Activated B cell treated with CpG ODN at 0.5 μM for 24 hours (primary cell): Measurements from ENCODE around the gene NUP50. TPM values are rescaled to one million over a fixed set of nuclear protein-coding genes. Genes with fewer than 3 reads are reported as not detected.

ENCODE experiments used
- ATAC-seq: fragments of 200-7000 bp; cut with Tn5 transposase; one replicate; pipeline ENCODE4 v1.10.0; 2021; ENCODE audit warnings: low read depth, mild to moderate bottlenecking, moderate library complexity
- CTCF ChIA-PET: fragments of 350-600 bp; sonication (Branson Sonifier 250); formaldehyde crosslinking; loops from one replicate; lab custom pipeline; 2021; ENCODE audit warnings: antibody characterized with exemption; lab: Charles Lee
- POLR2A ChIA-PET: fragments of 350-600 bp; sonication (Branson Sonifier 250); formaldehyde crosslinking; loops from one replicate; lab custom pipeline; 2021; ENCODE audit warnings: antibody characterized with exemption; lab: Charles Lee
- DNase-seq: peaks from one replicate; pipeline ENCODE4 v3.0.0; 2022
- H3K27ac Mint-ChIP-seq: one replicate; pipeline ENCODE4 v1.8.0; 2020; ENCODE audit warnings: mixed read lengths
- H3K27me3 Mint-ChIP-seq: one replicate; pipeline ENCODE4 v1.8.0; 2021; ENCODE audit warnings: mixed read lengths
- H3K36me3 Mint-ChIP-seq: one replicate; pipeline ENCODE4 v1.8.0; 2021; ENCODE audit warnings: low read depth, mixed read lengths
- H3K4me1 Mint-ChIP-seq: one replicate; pipeline ENCODE4 v1.8.0; 2021; ENCODE audit warnings: mixed read lengths
- H3K4me3 Mint-ChIP-seq: one replicate; pipeline ENCODE4 v1.8.0; 2020; ENCODE audit warnings: mild to moderate bottlenecking, mixed read lengths
- H3K9me3 Mint-ChIP-seq: one replicate; pipeline ENCODE4 v1.8.0; 2020; ENCODE audit warnings: mixed read lengths
- CTCF ChIP-seq: fragments of 200-600 bp; IDR thresholded peaks from one replicate; pipeline ENCODE4 v1.8.0; 2022; ENCODE audit warnings: antibody characterized with exemption, mild to moderate bottlenecking
- intact Hi-C: fragments of 100-400 bp; cut with micrococcal nuclease; formaldehyde crosslinking; loops from one replicate; pipeline ENCODE4 v1.15.1; 2024
- total RNA-seq: library from RNA; stranded (reverse); gene quantifications from 2 replicates; pipeline ENCODE4 v1.2.3, GENCODE V29; 2022

NUP50 gene
- total RNA-seq, 1 donor from 2014 or later = 112 TPM

GRCh38 chr22:45149671-45150070 is 14.1 kb upstream of the NUP50 start:
- no peaks in the 10 kb centered on the region for H3K9me3 Mint-ChIP-seq
- ATAC-seq (no peak), DNase-seq (no peak)
- intact Hi-C loops = no loop called here
- H3K27ac Mint-ChIP-seq = no peak overlapping the region
- ChIA-PET CTCF (no interaction called here), POLR2A (no interaction called here)
- no peak for TF ChIP-seq CTCF
- no peak overlapping the region for H3K4me3 Mint-ChIP-seq
- H3K27me3 Mint-ChIP-seq = no peaks in the 10 kb centered on the region
- H3K36me3 Mint-ChIP-seq = peaks cover 17% of the 10 kb centered on the region
- no peaks in the 10 kb centered on the region for H3K4me1 Mint-ChIP-seq

GRCh38 chr22:45150139-45150538 is 13.6 kb upstream of the NUP50 start:
- Mint-ChIP-seq H3K27ac (no peak overlapping the region), H3K36me3 (peaks cover 17% of the 10 kb centered on the region), H3K4me3 (no peak overlapping the region), H3K27me3 (no peaks in the 10 kb centered on the region), H3K9me3 (no peaks in the 10 kb centered on the region), H3K4me1 (no peaks in the 10 kb centered on the region)
- ATAC-seq (no peak), DNase-seq (no peak)
- TF ChIP-seq CTCF = no peak
- CTCF ChIA-PET = no interaction called here
- POLR2A ChIA-PET = no interaction called here
- intact Hi-C loops = no loop called here

GRCh38 chr22:45151503-45151902 is 12.2 kb upstream of the NUP50 start:
- intact Hi-C loops = no loop called here

GRCh38 chr22:45154383-45154782 is 9.3 kb upstream of the NUP50 start:
- no peak for TF ChIP-seq CTCF
- ChIA-PET POLR2A (no interaction called here), CTCF (no interaction called here)
- ATAC-seq (no peak), DNase-seq (no peak)
- intact Hi-C loops = no loop called here
- H3K4me3 Mint-ChIP-seq = no peak overlapping the region
- H3K27ac Mint-ChIP-seq = no peak overlapping the region
- H3K27me3 Mint-ChIP-seq = no peaks in the 10 kb centered on the region
- no peaks in the 10 kb centered on the region for H3K9me3 Mint-ChIP-seq
- H3K4me1 Mint-ChIP-seq = no peaks in the 10 kb centered on the region
- peaks cover 35% of the 10 kb centered on the region for H3K36me3 Mint-ChIP-seq

More at GRCh38 chr22:45151503-45151902, 12.2 kb upstream of the NUP50 start:
- TF ChIP-seq CTCF = no peak
- ChIA-PET CTCF (no interaction called here), POLR2A (no interaction called here)
- no peaks in the 10 kb centered on the region for H3K27me3 Mint-ChIP-seq
- H3K36me3 Mint-ChIP-seq = peaks cover 26% of the 10 kb centered on the region
- no peak overlapping the region for H3K4me3 Mint-ChIP-seq
- H3K27ac Mint-ChIP-seq = no peak overlapping the region
- no peak for DNase-seq
- no peaks in the 10 kb centered on the region for H3K9me3 Mint-ChIP-seq
- no peak for ATAC-seq
- H3K4me1 Mint-ChIP-seq = no peaks in the 10 kb centered on the region

GRCh38 chr22:45155050-45155840 is 8.5 kb upstream of the NUP50 start:
- ChIA-PET CTCF (no interaction called here), POLR2A (no interaction called here)
- Mint-ChIP-seq H3K27me3 (no peaks in the 10 kb centered on the region), H3K36me3 (peaks cover 33% of the 10 kb centered on the region), H3K4me3 (no peak overlapping the region), H3K27ac (no peak overlapping the region), H3K9me3 (no peaks in the 10 kb centered on the region), H3K4me1 (peaks cover 3% of the 10 kb centered on the region)
- TF ChIP-seq CTCF = no peak
- ATAC-seq (no peak), DNase-seq (no peak)
- intact Hi-C loops = no loop called here
